Liver (tissue), 9 donors: ENCODE measurements around the gene P3H2. TPM values are rescaled to one million over a fixed set of nuclear protein-coding genes. Genes with fewer than 3 reads are reported as not detected.

Experiments
- DNase-seq: peaks from one replicate; pipeline ENCODE4 v3.0.0-alpha.2; 2017; ENCODE audit warnings: low spot score
- H3K27ac ChIP-seq, 2 donors: one replicate each; pipeline ENCODE4 v1.7.0; 2013; ENCODE audit warnings: inconsistent platforms in 2 of 2, low read length in 2 of 2, control low read depth in 1 of 2, low read depth in 1 of 2, mild to moderate bottlenecking in 1 of 2
- H3K27me3 ChIP-seq, 4 donors: one replicate each; pipeline versions ENCODE4 v1.6.1 to v1.7.0; 2013; ENCODE audit warnings: low read length in 3 of 4, inconsistent platforms in 1 of 4, mild to moderate bottlenecking in 1 of 4, moderate library complexity in 1 of 4; ENCODE audit not compliant: control insufficient read depth in 4 of 4, insufficient read depth in 4 of 4
- H3K36me3 ChIP-seq, 4 donors: one replicate each; pipeline versions ENCODE4 v1.6.1 to v1.7.0; 2013; ENCODE audit warnings: low read length in 3 of 4, mild to moderate bottlenecking in 3 of 4, low read depth in 1 of 4, moderate library complexity in 1 of 4; ENCODE audit not compliant: control insufficient read depth in 4 of 4, insufficient read depth in 3 of 4
- H3K4me1 ChIP-seq, 4 donors: one replicate each; pipeline versions ENCODE4 v1.6.1 to v1.7.0; 2013; ENCODE audit warnings: low read length in 3 of 4, mild to moderate bottlenecking in 3 of 4, moderate library complexity in 1 of 4; ENCODE audit not compliant: control insufficient read depth in 4 of 4, insufficient read depth in 4 of 4
- H3K4me3 ChIP-seq, 3 donors: one replicate each; pipeline versions ENCODE4 v1.6.1 to v1.7.0; 2013; ENCODE audit warnings: low read length in 3 of 3, control low read depth in 1 of 3, low read depth in 1 of 3, mild to moderate bottlenecking in 1 of 3
- H3K9ac ChIP-seq, 2 donors: one replicate each; pipeline ENCODE4 v1.7.0; 2013; ENCODE audit warnings: low read length in 2 of 2, mild to moderate bottlenecking in 2 of 2, moderate library complexity in 2 of 2, control low read depth in 1 of 2, low read depth in 1 of 2
- H3K9me3 ChIP-seq, 4 donors: one replicate each; pipeline versions ENCODE4 v1.6.1 to v1.7.0; 2013; ENCODE audit warnings: low read length in 3 of 4; ENCODE audit not compliant: control insufficient read depth in 4 of 4
- CTCF ChIP-seq: fragments of 150-350 bp; IDR thresholded peaks from 2 replicates; pipeline ENCODE4 v1.5.1; 2017; ENCODE audit warnings: improper control_type of control experiment, low read depth, low read length; ENCODE audit not compliant: missing input control
- EGR1 ChIP-seq, 2 donors: IDR thresholded peaks; 2 replicates each; pipeline ENCODE4 v1.6.1; 2016 to 2018; ENCODE audit warnings: antibody characterized with exemption in 2 of 2, low read depth in 2 of 2
- FOXA2 ChIP-seq: IDR thresholded peaks from 2 replicates; pipeline ENCODE4 v1.6.1; 2016; ENCODE audit warnings: antibody characterized with exemption
- GABPA ChIP-seq, 2 donors: IDR thresholded peaks in 1 of 2; conservative IDR thresholded peaks in 1 of 2; 2 replicates each; pipeline ENCODE4 v1.6.1; 2016; ENCODE audit warnings: antibody characterized with exemption in 2 of 2, mild to moderate bottlenecking in 1 of 2, moderate library complexity in 1 of 2
- HNF4A ChIP-seq, 2 donors: conservative IDR thresholded peaks; 2 replicates each; pipeline ENCODE4 v1.6.1; 2016; ENCODE audit warnings: antibody characterized with exemption in 2 of 2, mild to moderate bottlenecking in 2 of 2
- HNF4G ChIP-seq: IDR thresholded peaks from 2 replicates; pipeline ENCODE4 v1.6.1; 2016; ENCODE audit warnings: antibody characterized with exemption
- JUND ChIP-seq, 2 donors: IDR thresholded peaks; 2 replicates each; pipeline ENCODE4 v1.6.1; 2016; ENCODE audit warnings: antibody characterized with exemption in 2 of 2
- MAX ChIP-seq: IDR thresholded peaks from 2 replicates; pipeline ENCODE4 v1.6.1; 2016; ENCODE audit warnings: antibody characterized with exemption
- NR2F2 ChIP-seq: IDR thresholded peaks from 2 replicates; pipeline ENCODE4 v1.6.1; 2016; ENCODE audit warnings: antibody characterized with exemption
- RAD21 ChIP-seq, 2 donors: IDR thresholded peaks; 2 replicates each; pipeline ENCODE4 v1.6.1; 2016; ENCODE audit warnings: antibody characterized with exemption in 2 of 2, mild to moderate bottlenecking in 2 of 2
- REST ChIP-seq: IDR thresholded peaks from 2 replicates; pipeline ENCODE4 v1.6.1; 2016; ENCODE audit warnings: antibody characterized with exemption, mild to moderate bottlenecking
- RXRA ChIP-seq, 2 donors: IDR thresholded peaks; 2 replicates each; pipeline ENCODE4 v1.6.1; 2017 to 2018; ENCODE audit warnings: antibody characterized with exemption in 2 of 2, mild to moderate bottlenecking in 1 of 2
- SP1 ChIP-seq: IDR thresholded peaks from 2 replicates; pipeline ENCODE4 v1.6.1; 2018; ENCODE audit warnings: antibody characterized with exemption, mild to moderate bottlenecking
- YY1 ChIP-seq: IDR thresholded peaks from 2 replicates; pipeline ENCODE4 v1.6.1; 2016; ENCODE audit warnings: antibody characterized with exemption, mild to moderate bottlenecking
- ZBTB33 ChIP-seq: IDR thresholded peaks from 2 replicates; pipeline ENCODE4 v1.6.1; 2016; ENCODE audit warnings: antibody characterized with exemption
- polyA plus RNA-seq, 2 donors: library from polyadenylated mRNA; stranded (reverse) in 1 of 2; unstranded in 1 of 2; fragments of 200-250 nt in 1 of 2; fragments of >200 nt in 1 of 2; fragmentation: Nextera tagmentation in 1 of 2; extraction: Ambion mirVana in 1 of 2; gene quantifications; one replicate each; pipeline versions ENCODE4 v1.2.1 to v1.2.3, GENCODE V29; 2013 to 2015
- total RNA-seq, 2 donors: library from RNA; depleted of rRNA; stranded (reverse); fragments of >200 nt; gene quantifications; one replicate each; pipeline ENCODE4 v1.2.3, GENCODE V29; 2014
- TF ChIP-seq, protein P1 (sequence below): IDR thresholded peaks from 2 replicates; pipeline ENCODE4 v1.6.1; 2016; ENCODE audit warnings: antibody characterized with exemption
- donor health status: healthy.
- donor health status: healthy.
- donor health status: healthy.
- donor health status: healthy.
- donor health status: healthy.

The P3H2 gene
- total and polyA plus RNA-seq, 4 donors = 1.9 to 6.9 (median 4.1) TPM

GRCh38 chr3:189927975-189928895 lies 192.5 kb downstream of the P3H2 start (continued):
- TF ChIP-seq, protein P1, sequence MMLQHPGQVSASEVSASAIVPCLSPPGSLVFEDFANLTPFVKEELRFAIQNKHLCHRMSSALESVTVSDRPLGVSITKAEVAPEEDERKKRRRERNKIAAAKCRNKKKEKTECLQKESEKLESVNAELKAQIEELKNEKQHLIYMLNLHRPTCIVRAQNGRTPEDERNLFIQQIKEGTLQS = no peak
- no peak for TF ChIP-seq RXRA (IDR thresholded peaks at IDR 0.05)

GRCh38 chr3:189921770-189922169 lies 198.9 kb downstream of the P3H2 start:
- Histone ChIP-seq H3K36me3 (no peaks in the 10 kb centered on the region), H3K4me1 (no peaks in the 10 kb centered on the region), H3K9me3 (peaks cover 0 to 3% (median under 1%) of the 10 kb centered on the region in 4 donors), H3K9ac (no peak overlapping the region), H3K4me3 (no peak overlapping the region), H3K27ac (no peak overlapping the region), H3K27me3 (no peaks in the 10 kb centered on the region)
- TF ChIP-seq HNF4A (conservative IDR thresholded peaks at IDR 0.05) = no peak
- no peak for TF ChIP-seq RXRA (IDR thresholded peaks at IDR 0.05)
- TF ChIP-seq RAD21 (IDR thresholded peaks at IDR 0.05) = no peak
- no peak for TF ChIP-seq REST
- TF ChIP-seq GABPA (IDR thresholded peaks at IDR 0.05 in 1 of 2, conservative IDR thresholded peaks at IDR 0.05 in 1 of 2) = no peak
- no peak for TF ChIP-seq FOXA2
- TF ChIP-seq HNF4G = no peak
- TF ChIP-seq MAX = no peak
- no peak for TF ChIP-seq EGR1 (IDR thresholded peaks at IDR 0.05; ENCODE audit: low read depth in 2 of 2)
- TF ChIP-seq YY1 = no peak
- no peak for TF ChIP-seq CTCF
- no peak for TF ChIP-seq ZBTB33
- no peak for TF ChIP-seq SP1
- TF ChIP-seq NR2F2 = no peak
- no peak for TF ChIP-seq JUND (IDR thresholded peaks at IDR 0.05)
- no peak for DNase-seq
